Memory B cell (primary cell): ENCODE measurements around the gene PGP.
"Not testable (repeated sequence)": the region's sequence is repeated elsewhere in the genome, so short reads cannot be mapped to it uniquely, and the experiment has no call there.

Experiments
- ATAC-seq: fragments of 150-1000 bp; cut with Tn5 transposase; 2 replicates; pipeline ENCODE4 v1.10.0; 2021; ENCODE audit warnings: low read depth, mild to moderate bottlenecking, moderate library complexity
- DNase-seq, 2 donors: peaks; one replicate each; pipeline ENCODE4 v3.0.0; 2022; ENCODE audit warnings: low spot score in 2 of 2
- H3K27ac Mint-ChIP-seq: one replicate; pipeline ENCODE4 v1.8.0; 2022; ENCODE audit warnings: mild to moderate bottlenecking, moderate library complexity, mixed read lengths
- H3K27me3 Mint-ChIP-seq: one replicate; pipeline ENCODE4 v1.8.0; 2022; ENCODE audit warnings: mixed read lengths
- H3K36me3 Mint-ChIP-seq: one replicate; pipeline ENCODE4 v1.8.0; 2022; ENCODE audit warnings: mild to moderate bottlenecking, mixed read lengths
- H3K4me1 Mint-ChIP-seq: one replicate; pipeline ENCODE4 v1.8.0; 2022; ENCODE audit warnings: mixed read lengths
- H3K4me3 Mint-ChIP-seq: one replicate; pipeline ENCODE4 v1.8.0; 2022; ENCODE audit warnings: mild to moderate bottlenecking, moderate library complexity, mixed read lengths
- H3K9me3 Mint-ChIP-seq: one replicate; pipeline ENCODE4 v1.8.0; 2022; ENCODE audit warnings: mixed read lengths

The PGP gene

DNA sequence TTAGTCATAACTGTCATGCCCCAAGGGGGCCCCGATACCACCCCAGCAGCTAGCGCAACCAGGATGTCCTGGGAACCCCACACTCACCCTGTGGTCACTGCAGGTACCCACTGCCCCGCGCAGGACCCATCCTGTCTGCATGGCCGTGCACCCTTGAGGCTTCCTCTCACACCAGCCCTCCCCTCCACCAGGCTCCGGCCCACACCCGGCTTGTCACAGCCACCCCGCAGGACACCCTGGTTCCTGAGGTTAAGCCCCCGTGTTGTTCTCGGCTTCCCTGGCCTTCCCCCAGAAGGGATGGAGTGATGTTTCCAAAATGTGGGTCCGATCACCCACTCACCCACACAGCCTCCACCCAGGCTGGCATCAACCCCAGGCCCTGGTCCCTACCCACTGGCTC is 29.1 kb upstream of the PGP start:
- Mint-ChIP-seq H3K27ac (no peak overlapping the region), H3K36me3 (peaks cover 11% of the 10 kb centered on the region), H3K4me1 (no peaks in the 10 kb centered on the region), H3K9me3 (no peaks in the 10 kb centered on the region), H3K4me3 (no peak overlapping the region), H3K27me3 (no peaks in the 10 kb centered on the region)
- no peak for ATAC-seq
- no peak for DNase-seq

DNA sequence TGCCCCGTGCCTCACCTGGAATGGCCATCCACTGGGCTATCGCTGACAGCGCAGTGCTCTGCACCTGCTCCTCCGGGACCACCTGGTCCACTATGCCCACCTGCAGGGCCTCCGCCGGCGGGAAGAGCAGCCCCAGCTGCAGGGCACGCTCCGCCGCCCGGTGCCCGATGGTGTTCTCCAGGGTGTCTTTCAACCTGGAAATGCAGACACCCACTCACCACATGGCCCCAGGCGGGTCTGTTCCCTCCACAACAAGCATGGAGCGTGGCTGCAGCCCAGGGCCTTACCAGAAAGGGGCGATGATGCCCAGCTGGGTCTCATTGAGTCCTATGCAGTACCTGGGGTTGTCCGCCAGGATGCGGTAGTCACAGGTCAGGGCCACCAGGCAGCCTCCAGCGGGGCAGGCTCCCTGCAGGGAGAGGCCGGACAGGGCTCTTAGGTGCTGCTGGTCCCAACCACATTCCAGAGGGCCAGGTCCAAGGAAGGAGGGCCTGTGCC is 28.4 kb upstream of the PGP start:
- no peak overlapping the region for H3K27ac Mint-ChIP-seq
- no peaks in the 10 kb centered on the region for H3K27me3 Mint-ChIP-seq
- ATAC-seq (no peak), DNase-seq (no peak)
- no peaks in the 10 kb centered on the region for H3K4me1 Mint-ChIP-seq
- H3K9me3 Mint-ChIP-seq = no peaks in the 10 kb centered on the region
- no peak overlapping the region for H3K4me3 Mint-ChIP-seq
- H3K36me3 Mint-ChIP-seq = peaks cover 11% of the 10 kb centered on the region

DNA sequence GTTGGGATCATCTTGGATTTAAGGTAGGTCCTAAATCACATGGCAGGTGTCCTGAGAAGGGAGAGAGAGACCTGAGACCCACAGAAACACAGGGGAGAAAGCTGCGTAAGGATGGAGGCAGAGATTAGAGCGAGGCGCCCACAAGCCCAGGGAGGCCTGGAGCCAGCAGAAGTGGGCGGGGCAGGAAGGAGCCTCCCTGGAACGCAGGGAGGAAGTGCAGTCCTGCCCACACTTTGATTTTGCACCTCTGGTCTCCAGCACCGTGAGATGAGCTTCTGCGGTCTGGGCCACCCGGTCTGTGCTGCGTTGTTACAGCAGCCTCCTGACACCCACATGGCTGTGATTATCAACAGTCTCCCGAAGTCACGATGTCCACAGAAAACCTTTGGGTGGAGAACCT is 28.0 kb upstream of the PGP start:
- Mint-ChIP-seq H3K4me1 (no peaks in the 10 kb centered on the region), H3K27me3 (no peaks in the 10 kb centered on the region), H3K36me3 (peaks cover 11% of the 10 kb centered on the region), H3K27ac (no peak overlapping the region), H3K4me3 (no peak overlapping the region), H3K9me3 (no peaks in the 10 kb centered on the region)
- DNase-seq (no peak), ATAC-seq (no peak)

DNA sequence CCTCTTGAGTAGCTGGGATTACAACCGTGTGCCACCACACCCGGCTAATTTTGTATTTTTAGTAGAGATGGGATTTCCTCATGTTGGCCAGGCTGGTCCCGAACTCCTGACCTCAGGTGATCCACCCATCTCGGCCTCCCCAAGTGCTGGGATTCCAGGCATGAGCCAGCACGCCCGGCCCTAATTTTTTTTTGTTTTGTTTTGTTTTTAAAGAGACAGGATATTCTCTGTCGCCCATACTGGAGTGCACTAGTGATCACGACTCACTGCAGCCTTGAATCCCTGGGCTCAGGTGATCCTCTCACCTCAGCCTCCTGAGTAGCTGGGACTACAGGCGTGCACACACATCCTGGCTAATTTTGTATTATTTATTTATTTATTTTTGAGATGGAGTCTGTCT is 25.7 kb upstream of the PGP start:
- peaks cover 11% of the 10 kb centered on the region for H3K36me3 Mint-ChIP-seq
- DNase-seq, H3K27ac Mint-ChIP-seq: not testable (repeated sequence)

DNA sequence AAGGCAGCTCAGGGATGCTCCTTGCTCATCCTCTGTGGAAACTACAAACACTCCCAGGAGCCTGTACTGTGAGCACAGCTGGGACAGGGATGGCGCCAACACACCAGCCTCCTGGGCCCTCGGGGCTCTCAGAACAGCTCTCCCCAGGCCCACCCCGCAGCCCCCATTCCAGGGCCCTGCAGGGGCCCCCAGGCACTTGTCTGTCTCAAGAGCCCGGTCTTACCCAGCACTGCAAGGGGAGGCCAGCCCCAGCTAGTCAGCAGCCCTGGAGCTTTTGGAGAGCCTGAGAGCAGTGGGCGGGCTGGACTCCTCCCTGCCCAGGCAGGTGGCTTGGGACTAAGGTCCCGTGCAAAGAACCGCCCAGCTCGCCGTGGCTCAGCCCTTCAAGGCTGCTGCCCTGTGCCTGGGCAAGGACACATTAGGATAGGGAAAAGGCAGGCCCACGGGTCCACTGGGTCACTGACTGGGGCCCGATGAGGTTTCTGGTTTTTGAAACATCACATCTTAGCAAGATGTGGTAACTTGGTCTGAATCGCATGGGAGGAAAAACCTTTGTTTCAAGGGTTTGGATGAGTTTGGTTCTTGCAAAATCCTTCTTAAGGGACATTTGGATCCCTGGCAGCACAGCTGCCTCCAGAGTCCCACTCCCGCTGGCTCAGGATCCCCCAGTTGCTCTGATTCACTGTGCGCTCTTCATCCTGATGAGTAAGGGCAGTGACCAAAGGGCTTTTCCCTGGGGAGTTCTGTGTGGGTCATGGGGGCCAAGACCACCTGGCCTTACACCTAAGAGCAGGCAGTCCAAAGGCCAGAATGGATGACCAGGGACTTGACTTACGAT is 24.4 kb upstream of the PGP start:
- no peaks in the 10 kb centered on the region for H3K27me3 Mint-ChIP-seq
- H3K36me3 Mint-ChIP-seq = peaks cover 14% of the 10 kb centered on the region
- no peaks in the 10 kb centered on the region for H3K4me1 Mint-ChIP-seq
- no peak overlapping the region for H3K4me3 Mint-ChIP-seq
- H3K27ac Mint-ChIP-seq = no peak overlapping the region
- no peaks in the 10 kb centered on the region for H3K9me3 Mint-ChIP-seq
- DNase-seq = no peak
- no peak for ATAC-seq

More for the DNA sequence above, 25.7 kb upstream of the PGP start:
- not testable (repeated sequence) for ATAC-seq, H3K4me3 Mint-ChIP-seq, H3K27me3 Mint-ChIP-seq, H3K9me3 Mint-ChIP-seq, H3K4me1 Mint-ChIP-seq

DNA sequence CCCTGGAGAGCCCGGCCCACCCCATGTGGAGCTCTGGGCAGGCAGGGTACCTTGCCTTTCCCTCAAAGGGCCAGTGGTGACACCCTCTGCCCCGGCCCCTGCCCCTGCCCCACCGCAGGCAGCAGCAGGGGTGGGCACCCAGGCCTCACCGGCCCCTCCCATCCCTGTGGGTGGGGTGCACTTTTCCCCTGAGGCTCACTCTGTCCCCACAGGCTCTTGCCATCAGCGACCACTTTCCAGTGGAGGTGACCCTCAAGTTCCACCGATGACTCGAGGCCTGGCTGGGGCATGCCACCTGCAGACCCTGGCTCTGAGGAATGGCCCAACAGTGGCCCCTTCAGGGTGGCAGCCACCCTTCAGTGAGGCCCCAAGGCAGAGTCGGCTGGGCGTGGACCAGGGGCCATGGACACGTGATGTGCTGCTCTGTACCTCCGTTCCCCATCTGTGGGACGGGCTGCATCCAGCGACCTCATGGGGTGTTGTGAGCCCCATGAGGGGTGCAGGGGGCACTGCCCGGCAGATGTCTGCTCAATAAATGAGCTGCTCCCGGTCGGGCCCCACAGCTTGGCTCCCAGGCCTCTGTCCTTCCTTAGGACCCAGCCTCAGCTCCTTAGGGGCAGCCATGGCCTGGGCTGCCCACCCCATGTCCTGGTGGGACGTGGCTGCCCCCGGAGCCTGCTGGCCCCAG is 23.7 kb upstream of the PGP start:
- H3K9me3 Mint-ChIP-seq = no peaks in the 10 kb centered on the region

DNA sequence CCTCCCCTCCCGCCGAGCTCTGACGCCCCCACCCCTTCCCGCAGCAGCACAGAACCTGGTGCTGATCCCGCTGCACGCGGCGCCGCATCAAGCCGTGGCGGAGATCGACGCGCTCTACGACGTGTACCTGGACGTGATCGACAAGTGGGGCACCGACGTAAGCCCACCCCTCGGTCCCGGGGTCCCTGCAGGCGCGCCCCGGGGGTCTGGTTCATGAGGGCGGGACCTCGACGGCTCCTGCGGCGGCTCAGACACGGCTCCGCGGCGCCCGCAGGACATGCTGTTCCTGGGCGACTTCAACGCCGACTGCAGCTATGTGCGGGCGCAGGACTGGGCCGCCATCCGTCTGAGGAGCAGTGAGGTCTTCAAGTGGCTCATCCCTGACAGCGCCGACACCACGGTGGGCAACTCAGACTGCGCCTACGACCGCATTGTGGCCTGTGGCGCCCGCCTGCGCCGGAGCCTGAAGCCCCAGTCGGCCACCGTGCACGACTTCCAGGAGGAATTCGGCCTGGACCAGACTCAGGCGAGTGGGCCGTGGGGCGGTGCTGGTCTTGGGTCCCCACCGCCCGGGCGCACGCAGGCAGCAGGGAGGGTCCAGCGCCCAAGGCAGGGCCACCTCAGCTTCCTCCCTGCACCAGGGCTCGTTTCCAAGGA is 23.0 kb upstream of the PGP start:
- no peak for ATAC-seq
- H3K4me1 Mint-ChIP-seq = no peaks in the 10 kb centered on the region
- H3K36me3 Mint-ChIP-seq = peaks cover 18% of the 10 kb centered on the region
- H3K4me3 Mint-ChIP-seq = no peak overlapping the region
- no peaks in the 10 kb centered on the region for H3K9me3 Mint-ChIP-seq
- no peak for DNase-seq
- no peak overlapping the region for H3K27ac Mint-ChIP-seq
- H3K27me3 Mint-ChIP-seq = no peaks in the 10 kb centered on the region

More for the DNA sequence above, 23.7 kb upstream of the PGP start:
- no peak for DNase-seq
- H3K27me3 Mint-ChIP-seq = no peaks in the 10 kb centered on the region
- no peaks in the 10 kb centered on the region for H3K4me1 Mint-ChIP-seq
- H3K27ac Mint-ChIP-seq = no peak overlapping the region
- peaks cover 18% of the 10 kb centered on the region for H3K36me3 Mint-ChIP-seq
- H3K4me3 Mint-ChIP-seq = no peak overlapping the region
- ATAC-seq = no peak

DNA sequence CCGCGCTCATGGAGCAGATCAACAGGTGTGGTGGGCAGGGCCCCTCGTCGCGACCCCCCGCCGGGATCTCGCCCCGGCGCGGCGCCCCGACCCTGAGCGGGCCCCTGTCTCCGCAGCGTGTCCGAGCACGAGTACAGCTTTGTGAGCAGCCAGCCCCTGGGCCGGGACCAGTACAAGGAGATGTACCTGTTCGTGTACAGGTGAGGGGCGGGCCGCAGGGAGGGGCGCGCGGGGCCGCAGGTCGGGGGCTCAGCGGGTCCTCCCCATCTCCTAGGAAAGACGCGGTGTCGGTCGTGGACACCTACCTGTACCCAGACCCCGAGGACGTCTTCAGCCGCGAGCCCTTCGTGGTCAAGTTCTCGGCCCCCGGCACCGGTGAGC is 22.5 kb upstream of the PGP start:
- no peak for ATAC-seq
- Mint-ChIP-seq H3K9me3 (no peaks in the 10 kb centered on the region), H3K4me1 (no peaks in the 10 kb centered on the region), H3K27ac (no peak overlapping the region), H3K4me3 (no peak overlapping the region), H3K36me3 (peaks cover 14% of the 10 kb centered on the region), H3K27me3 (no peaks in the 10 kb centered on the region)
- DNase-seq = no peak

DNA sequence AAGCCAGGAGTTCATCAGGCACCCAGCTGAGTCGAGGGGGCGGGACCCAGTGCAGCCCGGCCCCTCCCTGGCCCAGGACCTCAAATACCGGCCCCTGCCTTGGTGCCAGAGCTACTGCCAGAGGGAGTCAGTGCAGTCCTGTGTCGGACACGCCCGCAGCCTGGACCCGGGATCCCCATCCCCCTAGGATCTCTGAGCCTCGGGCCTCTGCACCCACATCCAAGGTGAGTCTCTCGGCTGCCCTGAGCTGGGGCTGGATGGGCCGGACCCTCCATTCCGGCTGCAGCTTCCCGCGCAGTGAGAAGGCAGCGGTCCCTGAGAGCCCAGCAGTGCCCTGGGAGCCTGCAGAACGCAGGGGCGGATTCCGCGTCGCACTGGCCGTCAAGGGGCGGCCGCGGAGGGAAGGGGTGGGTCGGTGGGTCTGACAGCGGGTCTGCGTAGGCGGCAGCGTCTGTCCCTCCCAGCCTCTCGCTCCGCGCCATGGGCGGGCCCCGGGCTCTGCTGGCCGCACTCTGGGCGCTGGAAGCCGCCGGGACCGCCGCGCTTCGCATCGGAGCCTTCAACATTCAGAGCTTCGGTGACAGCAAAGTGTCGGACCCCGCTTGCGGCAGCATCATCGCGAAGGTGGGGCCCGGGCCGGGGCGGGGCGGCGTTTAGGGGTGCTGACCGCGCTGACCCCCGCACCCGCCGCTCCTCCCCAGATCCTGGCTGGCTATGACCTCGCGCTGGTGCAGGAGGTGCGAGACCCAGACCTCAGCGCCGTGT is 21.9 kb upstream of the PGP start, which contains the start of gene DNASE1L2:
TSS of gene DNASE1L2 (plus strand) at position 108 of the 765 bp plus-strand sequence. CDS start at position 481, 373 bp downstream.
- DNase-seq = no peak
- no peaks in the 10 kb centered on the region for H3K9me3 Mint-ChIP-seq
- peaks cover 14% of the 10 kb centered on the region for H3K36me3 Mint-ChIP-seq
- H3K27ac Mint-ChIP-seq = no peak within 1 kb of the TSS
- no peak for ATAC-seq
- H3K4me1 Mint-ChIP-seq = no peaks in the 10 kb centered on the region
- H3K27me3 Mint-ChIP-seq = no peaks in the 10 kb centered on the region
- no peak within 1 kb of the TSS for H3K4me3 Mint-ChIP-seq

DNA sequence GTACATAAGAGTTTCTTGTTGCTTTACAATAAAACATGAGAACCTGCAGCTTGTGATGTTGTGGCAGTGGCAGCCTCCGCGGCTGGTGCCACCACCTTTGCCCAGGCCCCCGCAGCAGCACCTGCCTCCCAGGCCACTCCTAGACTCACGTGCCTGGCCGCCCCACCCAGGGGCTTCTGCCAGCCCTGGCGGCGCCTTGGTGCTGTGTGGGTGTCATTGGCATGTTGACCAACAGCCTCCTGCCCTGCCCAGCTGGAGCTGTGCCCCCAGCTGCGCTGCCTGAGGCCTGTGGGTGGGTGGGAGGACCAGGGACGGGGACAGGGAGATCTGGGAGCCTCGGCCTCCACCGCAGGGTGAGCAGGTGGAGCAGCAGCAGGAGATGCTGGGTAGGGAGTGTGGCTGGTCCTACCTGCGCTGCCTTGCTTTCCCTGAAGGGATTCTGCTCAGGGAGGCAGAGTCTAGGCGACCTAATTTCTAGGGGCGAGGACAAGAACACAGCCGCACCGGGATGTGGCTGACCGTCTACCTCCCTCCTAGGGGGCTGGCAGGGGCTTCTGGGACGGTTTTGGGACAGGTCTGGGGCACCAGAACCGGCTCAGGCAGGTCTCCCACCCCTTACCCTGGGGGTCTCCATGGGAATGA is 21.2 kb upstream of the PGP start:
- H3K9me3 Mint-ChIP-seq = no peaks in the 10 kb centered on the region
- H3K36me3 Mint-ChIP-seq = peaks cover 14% of the 10 kb centered on the region
- no peak for ATAC-seq
- H3K27ac Mint-ChIP-seq = no peak overlapping the region
- no peak for DNase-seq
- H3K27me3 Mint-ChIP-seq = no peaks in the 10 kb centered on the region
- no peak overlapping the region for H3K4me3 Mint-ChIP-seq
- no peaks in the 10 kb centered on the region for H3K4me1 Mint-ChIP-seq

DNA sequence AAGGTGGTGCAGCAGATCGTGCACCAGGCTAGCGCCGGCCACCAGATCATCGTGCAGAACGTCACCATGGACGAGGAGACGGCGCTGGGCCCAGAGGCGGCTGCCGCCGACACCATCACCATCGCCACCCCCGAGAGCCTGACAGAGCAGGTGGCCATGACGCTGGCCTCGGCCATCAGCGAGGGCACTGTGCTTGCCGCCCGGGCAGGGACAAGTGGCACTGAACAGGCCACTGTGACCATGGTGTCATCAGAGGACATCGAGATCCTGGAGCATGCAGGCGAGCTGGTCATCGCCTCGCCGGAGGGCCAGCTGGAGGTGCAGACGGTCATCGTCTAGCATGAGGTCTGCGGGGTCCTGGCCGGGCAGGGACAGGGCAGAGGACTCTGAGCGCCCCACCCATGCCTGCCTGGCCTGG is 20.6 kb upstream of the PGP start:
- H3K4me3 Mint-ChIP-seq = no peak overlapping the region
- ATAC-seq (no peak), DNase-seq (no peak)
- peaks cover 16% of the 10 kb centered on the region for H3K36me3 Mint-ChIP-seq
- no peak overlapping the region for H3K27ac Mint-ChIP-seq
- H3K9me3 Mint-ChIP-seq = no peaks in the 10 kb centered on the region
- H3K4me1 Mint-ChIP-seq = no peaks in the 10 kb centered on the region
- no peaks in the 10 kb centered on the region for H3K27me3 Mint-ChIP-seq

DNA sequence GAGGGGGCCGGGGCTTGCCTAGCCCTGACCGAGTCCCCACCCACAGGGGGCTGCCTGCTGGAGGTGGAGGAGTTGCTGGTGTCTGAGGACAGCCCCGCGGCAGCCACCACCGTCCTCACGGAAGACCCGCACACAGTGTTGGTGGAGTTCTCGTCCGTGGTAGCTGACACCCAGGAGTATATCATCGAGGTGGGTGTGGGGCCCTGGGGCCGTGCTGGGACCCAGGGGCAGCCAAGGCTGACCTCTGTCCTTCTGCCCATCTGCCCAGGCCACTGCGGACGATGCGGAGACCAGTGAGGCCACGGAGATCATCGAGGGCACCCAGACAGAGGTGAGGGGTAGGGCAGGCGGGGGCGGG is 20.2 kb upstream of the PGP start:
- Mint-ChIP-seq H3K27me3 (no peaks in the 10 kb centered on the region), H3K4me3 (no peak overlapping the region)

More for the DNA sequence above, 20.2 kb upstream of the PGP start:
- Mint-ChIP-seq H3K27ac (no peak overlapping the region), H3K9me3 (no peaks in the 10 kb centered on the region), H3K4me1 (no peaks in the 10 kb centered on the region), H3K36me3 (peaks cover 20% of the 10 kb centered on the region)
- ATAC-seq (no peak), DNase-seq (no peak)
